SH-SY5Y (cell line): Measurements from ENCODE around the gene HBE1.
"Not testable (repeated sequence)": the region's sequence is repeated elsewhere in the genome, so short reads cannot be mapped to it uniquely, and the experiment has no call there.

Source experiments
- GATA2 ChIP-seq: IDR thresholded peaks from 2 replicates; pipeline ENCODE4 v1.6.1; 2011; ENCODE audit warnings: mild to moderate bottlenecking, low read depth, low read length
- GATA3 ChIP-seq: IDR thresholded peaks from 2 replicates; pipeline ENCODE4 v1.6.1; 2011; ENCODE audit warnings: low read depth, mild to moderate bottlenecking, low read length, moderate library complexity

Gene HBE1

DNA sequence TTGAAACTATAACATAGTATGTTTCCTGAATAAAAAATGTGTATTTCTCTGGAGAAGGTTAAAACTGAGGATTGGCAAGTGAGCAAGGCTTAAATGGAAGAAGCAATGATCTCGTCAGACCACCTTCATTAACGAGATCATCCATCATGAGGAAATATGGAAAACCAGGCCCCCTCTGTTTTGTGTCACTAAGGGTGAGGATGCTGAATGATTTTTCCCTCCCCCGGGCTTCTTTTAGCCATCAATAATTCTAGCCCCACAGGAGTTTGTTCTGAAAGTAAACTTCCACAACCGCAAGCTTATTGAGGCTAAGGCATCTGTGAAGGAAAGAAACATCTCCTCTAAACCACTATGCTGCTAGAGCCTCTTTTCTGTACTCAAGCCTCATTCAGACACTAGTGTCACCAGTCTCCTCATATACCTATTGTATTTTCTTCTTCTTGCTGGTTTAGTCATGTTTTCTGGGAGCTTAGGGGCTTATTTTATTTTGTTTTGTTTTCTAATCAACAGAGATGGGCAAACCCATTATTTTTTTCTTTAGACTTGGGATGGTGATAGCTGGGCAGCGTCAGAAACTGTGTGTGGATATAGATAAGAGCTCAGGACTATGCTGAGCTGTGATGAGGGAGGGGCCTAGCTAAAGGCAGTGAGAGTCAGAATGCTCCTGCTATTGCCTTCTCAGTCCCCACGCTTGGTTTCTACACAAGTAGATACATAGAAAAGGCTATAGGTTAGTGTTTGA lies 5.8 kb upstream of the HBE1 start:
- TF ChIP-seq GATA3 = no peak
- no peak for TF ChIP-seq GATA2

DNA sequence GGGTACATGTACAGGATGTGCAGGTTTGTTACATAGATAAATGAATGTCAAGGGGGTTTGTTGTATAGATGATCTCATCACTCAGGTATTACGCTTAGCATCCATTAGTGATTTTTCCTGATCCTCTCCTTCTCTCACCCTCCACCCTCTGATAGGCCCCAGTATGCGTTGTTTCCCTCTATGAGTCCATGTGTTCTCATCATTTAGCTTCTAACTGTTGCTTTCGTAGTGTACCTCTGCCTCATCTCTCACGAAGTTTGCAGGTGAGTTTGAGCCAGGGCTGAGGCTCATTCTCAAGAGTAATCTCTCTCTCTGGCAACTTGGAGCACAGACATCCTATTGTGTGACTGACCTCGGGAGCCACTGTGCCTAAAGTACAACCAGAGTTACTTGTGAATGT lies 4.7 kb upstream of the HBE1 start:
- no peak for TF ChIP-seq GATA3
- TF ChIP-seq GATA2 = no peak

DNA sequence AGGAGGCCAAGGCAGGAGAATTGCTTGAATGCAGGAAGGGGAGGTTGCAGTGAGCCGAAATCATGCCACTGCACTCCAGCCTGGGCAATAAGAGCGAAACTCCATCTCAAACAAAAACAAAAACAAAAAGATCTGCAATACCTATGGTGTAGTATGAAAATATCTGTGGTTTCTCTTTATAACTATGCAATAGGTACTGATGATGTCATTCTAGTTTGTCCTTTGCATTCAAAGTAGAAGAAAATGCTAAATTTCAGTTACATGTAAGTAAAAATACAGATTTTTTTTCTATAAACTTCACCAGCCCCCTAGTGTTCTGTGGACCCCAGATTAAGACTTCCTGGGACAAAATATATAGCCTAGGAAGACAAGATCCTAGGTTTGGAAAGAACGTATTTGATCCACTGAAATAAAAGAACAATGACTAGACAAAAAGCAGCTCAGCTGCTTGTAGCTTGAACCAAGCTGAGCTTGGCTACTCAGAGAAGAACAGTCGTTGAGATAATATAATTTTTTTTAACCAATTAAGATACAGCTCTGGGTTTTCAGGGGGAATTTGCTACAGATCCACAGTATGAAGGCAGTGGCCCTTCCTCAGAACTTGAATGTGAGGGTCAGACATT lies 2.8 kb upstream of the HBE1 start:
- TF ChIP-seq GATA3 = no peak
- TF ChIP-seq GATA2 = no peak

DNA sequence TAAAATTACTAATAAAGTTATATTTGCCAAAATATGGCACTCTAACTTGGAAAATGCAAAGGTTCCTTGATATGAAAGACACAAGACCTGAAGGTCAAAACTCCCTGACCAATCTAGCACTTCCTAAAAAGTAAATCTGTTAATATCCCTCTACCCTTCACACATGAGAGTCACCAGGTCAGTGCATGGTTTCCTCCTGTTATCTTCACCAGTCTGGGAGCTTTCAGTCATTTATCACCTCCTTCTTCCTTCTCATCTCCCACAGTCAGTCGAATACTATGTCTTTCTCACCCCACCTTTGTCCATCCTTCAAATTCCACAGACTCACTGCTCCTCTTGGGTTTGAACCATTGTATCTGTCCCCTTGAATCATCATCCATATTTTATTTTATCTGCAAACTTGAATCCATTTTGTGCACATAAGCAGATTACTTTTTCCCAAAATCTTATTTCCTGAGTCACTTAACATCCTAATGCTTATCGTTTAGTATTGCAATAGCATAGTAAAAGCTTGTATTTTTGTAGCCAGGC lies 2.6 kb downstream of the HBE1 start:
- TF ChIP-seq GATA2 (no peak), GATA3 (no peak)

DNA sequence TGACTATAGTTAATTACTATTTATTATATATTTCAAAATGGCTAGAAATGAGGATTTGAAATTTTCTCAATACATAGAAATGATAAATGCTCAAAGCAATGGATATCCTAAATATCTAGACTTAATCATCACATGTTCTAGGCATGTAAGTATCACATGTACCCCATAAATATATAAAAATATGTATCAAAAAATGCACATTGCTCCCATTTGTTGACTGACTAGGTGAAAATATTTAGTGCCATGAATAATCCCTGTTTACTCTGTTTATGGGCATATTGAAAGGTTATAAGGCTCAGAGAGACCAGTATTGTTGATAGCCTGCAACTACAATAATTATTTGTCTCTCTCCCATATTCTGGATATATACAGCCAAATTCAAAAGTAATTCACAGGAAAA lies 3.1 kb downstream of the HBE1 start:
- TF ChIP-seq GATA3 (no peak), GATA2 (no peak)

DNA sequence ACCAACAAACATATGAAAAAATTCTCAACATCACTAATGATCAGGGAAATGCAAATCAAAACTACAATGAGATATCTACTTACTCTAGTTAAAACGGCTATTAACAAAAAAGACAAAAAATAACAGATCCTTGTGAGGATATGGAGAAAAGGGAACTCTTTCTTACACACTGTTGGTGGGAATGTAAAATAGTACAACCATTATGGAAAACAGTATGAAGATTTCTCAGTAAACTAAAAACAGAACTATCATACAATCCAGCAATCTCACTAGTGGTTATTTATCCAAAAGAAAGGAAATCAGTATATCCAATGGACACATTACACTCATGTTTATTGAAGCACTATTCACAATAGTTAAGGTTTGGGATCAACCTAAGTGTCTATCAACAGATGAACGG lies 3.9 kb downstream of the HBE1 start:
- TF ChIP-seq GATA2 (no peak), GATA3 (no peak)

DNA sequence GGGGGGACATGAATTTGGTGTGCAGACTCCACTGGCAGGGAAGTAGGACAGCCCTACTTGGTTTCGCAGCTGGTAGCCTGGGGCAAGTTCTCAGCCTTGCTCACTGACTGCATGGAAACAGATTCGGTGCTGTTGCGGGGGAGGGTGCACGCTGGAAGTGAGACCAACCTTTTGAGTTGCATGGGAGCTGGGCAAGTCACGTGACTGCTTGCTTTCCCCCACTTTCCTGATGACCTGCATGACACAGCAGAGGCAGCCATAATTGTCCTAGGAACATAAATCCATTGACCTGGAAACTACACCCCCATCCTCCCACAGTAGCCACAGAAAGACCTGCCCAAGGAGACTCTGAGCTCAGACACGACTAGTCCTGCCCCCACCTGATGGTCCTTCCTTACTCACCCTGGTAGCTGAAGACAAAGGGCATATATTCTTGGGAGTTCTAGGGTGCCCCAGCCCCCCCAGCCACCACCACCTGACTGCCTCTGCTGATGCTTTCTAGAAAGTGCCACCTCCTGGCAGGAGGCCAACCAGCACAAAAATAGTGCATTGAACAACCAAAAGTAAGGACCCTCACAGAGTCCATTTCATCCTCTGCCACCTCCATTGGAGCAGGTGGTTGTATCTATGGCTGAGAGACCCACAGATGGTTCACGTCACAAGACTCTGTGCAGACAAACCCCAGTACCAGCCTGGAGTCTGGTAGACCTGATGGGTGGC lies 11.0 kb downstream of the HBE1 start:
- TF ChIP-seq GATA2 (no peak), GATA3 (no peak)

DNA sequence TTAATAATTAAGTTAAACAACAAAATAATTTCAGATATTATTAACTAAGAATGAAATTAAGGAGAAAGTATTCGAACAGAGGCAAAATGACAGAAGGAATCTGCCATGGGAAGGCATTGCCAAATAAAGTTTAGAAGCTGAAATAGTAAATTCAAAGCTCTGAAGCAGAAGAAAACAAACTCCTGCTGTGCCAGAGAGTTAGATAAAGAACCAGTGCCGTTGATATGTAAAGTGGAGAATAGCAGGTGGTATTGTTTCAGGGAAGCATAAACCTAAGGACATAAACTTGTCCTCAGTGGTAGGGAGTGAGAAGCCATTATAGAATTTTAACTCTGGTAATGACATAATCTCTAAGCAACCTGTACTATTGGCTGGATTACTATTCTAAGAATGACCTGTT lies 12.4 kb downstream of the HBE1 start:
- TF ChIP-seq GATA3 (no peak), GATA2 (no peak)

DNA sequence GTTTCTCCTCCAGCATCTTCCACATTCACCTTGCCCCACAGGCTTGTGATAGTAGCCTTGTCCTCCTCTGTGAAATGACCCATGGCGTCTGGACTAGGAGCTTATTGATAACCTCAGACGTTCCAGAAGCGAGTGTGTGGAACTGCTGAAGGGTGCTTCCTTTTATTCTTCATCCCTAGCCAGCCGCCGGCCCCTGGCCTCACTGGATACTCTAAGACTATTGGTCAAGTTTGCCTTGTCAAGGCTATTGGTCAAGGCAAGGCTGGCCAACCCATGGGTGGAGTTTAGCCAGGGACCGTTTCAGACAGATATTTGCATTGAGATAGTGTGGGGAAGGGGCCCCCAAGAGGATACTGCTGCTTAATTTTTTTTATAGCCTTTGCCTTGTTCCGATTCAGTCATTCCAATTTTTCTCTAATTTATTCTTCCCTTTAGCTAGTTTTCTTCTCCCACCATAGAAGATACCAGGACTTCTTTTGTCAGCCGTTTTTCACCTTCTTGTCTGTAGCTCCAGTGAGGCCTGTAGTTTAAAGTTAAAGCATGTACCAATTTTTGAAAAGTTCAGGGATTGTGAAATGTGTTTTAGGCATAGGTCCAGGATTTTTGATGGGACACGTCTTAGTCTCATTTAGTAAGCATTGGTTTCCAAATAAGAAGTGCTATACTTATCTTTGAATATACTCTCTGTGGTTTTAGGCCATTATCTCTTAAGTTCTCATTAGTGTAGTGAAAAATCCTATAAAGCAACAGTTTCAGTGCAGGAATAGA lies 14.9 kb downstream of the HBE1 start, which contains the start of gene HBG2:
HBG2 (minus strand) TSS at position 136 of the 768 bp plus-strand sequence; CDS start at position 83, 53 bp downstream.
- TF ChIP-seq GATA2, GATA3: not testable (repeated sequence)

DNA sequence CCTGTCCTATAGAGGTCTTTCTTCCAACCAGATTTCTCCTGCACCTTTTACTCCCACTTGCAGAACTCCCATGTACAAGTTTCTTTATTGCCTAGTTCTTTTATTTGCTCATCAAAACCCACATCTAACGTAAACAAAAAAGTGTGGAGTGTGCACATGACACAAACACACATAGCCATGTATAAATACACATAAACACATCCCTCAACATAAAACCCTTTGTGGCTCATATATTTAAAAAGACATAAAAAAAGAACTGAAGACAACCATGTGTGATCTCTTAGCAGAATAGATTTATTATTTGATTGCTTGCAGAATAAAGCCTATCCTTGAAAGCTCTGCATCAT lies 16.9 kb downstream of the HBE1 start:
- no peak for TF ChIP-seq GATA3
- no peak for TF ChIP-seq GATA2

DNA sequence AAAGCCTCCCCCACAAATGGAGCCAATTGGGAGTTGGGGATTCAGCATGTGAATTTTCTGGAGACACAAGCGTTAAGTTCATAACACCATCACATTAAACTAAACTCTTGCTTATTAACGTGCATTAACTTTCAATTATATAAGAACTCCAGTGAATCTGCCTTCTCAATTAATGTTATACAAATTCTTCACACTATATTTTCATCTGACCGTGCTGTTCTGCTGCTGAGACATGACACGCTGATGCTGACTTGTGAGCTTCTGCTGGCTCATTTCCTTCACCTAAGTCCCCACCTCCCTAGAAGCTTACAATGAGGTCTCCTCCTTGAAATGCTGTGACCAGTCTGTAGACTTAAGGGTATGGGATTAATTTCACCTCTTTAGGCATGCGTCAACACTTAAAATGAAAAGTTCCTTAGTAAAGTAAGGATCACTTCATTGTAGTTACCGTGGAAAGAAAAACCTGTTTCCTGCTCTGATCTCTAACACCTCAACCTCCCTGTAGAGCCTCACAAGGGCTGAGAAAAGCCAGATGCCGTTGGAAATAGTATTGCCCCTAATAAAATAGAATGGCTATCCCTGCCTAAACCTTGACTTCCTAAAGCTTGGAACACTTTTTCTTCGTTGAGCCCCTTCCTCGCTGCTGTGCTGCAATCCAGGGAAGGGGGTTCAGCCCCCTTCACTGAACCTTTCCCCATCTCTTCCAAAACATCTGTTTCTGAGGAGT lies 17.4 kb downstream of the HBE1 start:
- TF ChIP-seq GATA2 (no peak), GATA3 (no peak)

DNA sequence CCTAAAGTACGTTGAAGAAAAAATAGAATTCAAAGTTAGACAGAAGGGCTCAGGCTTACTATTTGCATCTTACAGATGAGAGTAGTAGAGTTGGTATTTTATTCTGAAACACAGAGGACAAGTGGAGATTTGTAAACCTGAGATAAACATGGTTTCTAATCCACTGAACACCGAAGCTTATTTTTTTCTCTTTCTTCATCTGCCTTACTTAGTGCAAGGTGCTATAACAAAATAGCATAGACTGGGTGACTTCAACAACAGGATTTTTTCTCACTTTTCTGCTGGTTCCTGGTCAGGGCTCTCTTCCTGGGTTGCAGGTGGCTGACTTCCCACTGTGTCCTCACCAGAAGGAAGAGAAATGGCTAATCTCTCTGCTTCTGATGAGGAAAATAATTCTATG lies 18.0 kb downstream of the HBE1 start:
- TF ChIP-seq GATA3 (no peak), GATA2 (no peak)

DNA sequence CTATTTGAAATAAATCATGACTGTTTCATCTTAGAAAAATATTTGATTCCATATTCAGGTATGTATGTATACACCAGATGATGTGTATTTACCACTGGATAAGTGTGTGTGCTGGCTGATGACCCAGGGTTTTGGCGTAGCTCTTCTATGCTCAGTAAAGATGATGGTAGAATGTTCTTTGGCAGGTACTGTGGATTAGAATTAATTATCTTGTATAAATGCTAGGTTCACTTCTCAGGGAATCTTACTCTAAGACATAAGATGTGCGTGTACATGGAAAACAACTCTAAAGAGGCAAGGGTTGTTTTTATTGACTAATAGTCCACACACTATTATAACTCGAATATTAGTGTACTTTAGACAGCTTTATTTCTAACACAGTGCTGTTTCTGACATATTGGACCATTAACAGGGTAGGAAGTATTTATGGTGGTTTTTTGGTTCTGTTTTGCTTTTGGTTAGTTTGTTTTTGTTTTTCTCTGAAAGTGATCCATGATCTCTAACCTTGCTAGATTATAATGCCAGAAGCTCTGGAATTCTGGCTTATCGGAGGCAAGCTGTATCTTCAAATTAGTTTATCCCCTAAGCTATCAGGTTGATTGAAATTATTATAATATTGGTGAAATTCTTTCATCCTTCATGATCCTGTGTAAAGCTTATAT lies 19.1 kb downstream of the HBE1 start:
- TF ChIP-seq GATA3 (no peak), GATA2 (no peak)

DNA sequence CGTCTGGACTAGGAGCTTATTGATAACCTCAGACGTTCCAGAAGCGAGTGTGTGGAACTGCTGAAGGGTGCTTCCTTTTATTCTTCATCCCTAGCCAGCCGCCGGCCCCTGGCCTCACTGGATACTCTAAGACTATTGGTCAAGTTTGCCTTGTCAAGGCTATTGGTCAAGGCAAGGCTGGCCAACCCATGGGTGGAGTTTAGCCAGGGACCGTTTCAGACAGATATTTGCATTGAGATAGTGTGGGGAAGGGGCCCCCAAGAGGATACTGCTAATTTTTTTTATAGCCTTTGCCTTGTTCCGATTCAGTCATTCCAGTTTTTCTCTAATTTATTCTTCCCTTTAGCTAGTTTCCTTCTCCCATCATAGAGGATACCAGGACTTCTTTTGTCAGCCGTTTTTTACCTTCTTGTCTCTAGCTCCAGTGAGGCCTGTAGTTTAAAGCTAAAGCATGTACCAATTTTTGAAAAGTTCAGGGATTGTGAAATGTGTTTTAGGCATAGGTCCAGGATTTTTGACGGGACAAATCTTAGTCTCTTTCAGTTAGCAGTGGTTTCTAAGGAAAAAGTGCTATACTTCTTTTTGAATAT lies 19.8 kb downstream of the HBE1 start, which contains the start of gene HBG1:
HBG1 (minus strand) TSS at position 51 of the 590 bp plus-strand sequence. CDS start 53 bp downstream, outside the sequence.
- TF ChIP-seq GATA2, GATA3: not testable (repeated sequence)
